NCI-H187 treated with DMSO at 0.1 percent for 48 hours (cell line): ENCODE results near the gene ZMYND19.
"Not testable (repeated sequence)": the region's sequence is repeated elsewhere in the genome, so short reads cannot be mapped to it uniquely, and the experiment has no call there.

ENCODE experiments used
- DNase-seq: peaks from one replicate; lab custom pipeline; 2025; lab: John Stamatoyannopoulos, UW

ZMYND19 gene

DNA sequence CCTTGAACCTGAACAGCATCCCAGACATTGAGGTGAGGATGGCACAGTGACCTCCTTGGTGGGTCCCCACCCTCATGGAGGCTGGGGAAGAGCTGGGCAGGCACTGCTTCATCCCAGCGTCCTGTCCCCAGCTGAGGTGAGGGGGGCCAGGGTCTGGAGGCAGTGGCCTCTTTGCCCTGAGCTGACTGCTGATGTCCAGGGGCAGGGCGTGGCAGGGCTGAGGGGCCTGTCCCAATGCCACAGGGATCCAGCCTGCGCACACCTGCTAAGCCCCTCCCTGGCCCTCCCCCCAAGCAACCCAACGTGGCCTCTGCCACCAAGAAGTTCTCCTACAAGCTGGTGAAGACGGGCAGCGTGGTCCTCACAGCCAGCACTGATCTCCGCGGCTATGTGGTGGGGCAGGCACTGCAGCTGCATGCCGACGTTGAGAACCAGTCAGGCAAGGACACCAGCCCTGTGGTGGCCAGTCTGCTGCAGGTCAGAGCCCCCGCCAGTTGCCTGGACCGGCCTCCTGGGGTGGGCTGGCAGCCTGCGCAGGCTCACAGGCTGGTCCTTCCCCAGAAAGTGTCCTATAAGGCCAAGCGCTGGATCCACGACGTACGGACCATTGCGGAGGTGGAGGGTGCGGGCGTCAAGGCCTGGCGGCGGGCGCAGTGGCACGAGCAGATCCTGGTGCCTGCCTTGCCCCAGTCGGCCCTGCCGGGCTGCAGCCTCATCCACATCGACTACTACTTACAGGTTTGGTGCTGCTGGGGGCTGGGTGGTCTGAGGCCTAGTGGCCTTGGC, 23.6 kb upstream of the ZMYND19 start:
- no peak for DNase-seq

DNA sequence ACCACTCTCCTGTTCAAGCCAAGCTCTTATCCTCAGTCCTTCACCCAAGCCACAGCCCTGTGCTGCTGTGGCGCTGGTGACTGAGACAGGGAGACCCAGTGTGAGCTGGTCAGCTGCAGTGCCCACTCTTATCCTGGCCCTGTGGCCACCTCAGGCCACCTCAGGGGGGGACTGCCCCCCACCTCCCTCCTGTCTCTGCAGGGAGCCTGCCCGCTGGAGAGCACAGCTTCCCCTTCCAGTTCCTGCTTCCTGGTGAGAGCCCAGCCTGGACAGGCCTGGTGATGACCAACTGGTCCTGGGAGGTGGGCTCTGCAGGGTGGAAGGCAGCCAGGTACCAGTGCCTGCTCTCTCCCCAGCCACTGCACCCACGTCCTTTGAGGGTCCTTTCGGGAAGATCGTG, 22.9 kb upstream of the ZMYND19 start:
- DNase-seq, result no peak

DNA sequence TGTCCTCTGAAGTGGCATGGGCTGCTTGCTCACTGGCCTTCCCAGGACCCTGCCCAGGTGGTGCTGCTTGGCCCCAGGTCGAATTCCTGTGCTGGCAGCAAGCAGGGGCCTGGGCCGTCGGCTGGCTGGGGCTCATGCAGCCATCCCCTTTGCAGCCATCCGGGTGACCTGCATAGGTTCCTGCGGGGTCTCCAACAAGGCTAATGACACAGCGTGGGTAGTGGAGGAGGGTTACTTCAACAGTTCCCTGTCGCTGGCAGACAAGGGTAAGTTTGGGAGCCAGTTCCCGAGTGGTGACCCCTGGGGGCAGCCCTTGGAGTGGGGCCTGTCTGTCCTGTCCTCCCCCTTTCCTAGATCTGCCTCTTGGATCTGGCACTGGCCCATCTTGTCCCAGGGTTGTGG, 22.4 kb upstream of the ZMYND19 start:
- no peak for DNase-seq

DNA sequence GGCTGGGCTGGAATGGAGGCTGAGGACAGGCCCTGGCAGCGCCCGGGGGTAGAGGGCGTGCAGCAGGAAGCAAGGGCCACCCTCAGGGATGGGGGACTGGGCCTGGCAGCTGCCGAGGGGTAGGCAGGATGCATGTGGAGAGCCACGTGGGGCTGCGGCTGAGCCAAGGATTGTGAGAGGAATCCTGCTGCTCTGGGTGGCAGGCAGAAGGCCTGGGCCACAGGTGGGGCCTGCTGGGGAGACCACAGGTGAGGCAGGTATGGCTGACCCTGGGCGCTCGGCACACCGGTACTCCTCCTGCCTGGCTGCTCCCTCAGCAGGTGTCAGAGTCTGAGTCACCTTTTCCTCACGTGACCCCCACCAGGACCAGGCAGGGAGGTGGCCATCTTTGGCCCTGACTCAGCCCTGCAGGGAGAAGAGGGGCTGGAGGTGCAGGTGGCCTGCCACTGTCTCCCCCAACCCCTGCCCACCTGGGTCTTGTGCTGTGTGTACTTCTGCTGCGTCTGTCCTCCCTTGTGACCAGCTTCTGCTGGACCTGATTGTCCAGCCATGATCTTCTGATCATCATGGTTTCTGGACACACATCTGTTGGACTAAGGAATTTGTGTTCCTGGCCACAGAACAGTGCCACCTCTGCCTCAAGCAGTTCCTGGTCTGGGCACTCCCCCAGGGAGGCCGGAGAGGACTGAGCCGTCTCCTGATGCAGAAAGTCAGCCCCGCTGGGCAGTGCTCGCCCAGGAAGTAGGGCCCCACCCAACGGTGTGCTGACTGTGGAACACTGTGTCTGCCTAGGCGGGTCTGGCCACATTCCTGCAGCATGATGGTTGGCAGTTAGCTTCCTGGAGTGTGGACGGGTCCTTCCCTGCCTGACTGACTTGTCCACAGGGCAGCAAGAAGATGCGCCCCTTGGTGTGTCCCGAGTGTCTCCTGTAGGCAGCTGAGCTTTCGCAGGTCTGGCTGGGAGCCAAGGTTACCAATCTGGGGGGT, 21.6 kb upstream of the ZMYND19 start:
- no peak for DNase-seq

DNA sequence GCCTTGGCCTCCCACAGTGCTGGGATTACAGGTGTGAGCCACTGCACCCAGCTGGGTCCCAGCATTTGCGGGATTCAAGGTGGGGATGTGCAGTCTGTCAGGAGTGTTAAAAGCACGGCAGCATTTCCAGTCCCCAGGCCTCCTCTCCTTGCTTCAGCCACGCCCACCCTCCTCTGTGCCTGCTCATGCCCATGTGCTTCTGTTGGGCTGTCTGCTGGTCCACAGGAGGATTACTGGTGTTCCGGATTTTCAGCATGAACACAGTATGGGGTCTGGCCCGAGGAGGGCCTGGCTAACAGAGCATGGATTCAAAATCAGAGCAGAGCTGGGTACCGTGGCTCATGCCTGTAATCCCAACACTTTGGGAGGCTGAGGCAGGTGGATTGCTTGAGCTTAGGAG, 20.6 kb upstream of the ZMYND19 start:
- DNase-seq, result no peak

DNA sequence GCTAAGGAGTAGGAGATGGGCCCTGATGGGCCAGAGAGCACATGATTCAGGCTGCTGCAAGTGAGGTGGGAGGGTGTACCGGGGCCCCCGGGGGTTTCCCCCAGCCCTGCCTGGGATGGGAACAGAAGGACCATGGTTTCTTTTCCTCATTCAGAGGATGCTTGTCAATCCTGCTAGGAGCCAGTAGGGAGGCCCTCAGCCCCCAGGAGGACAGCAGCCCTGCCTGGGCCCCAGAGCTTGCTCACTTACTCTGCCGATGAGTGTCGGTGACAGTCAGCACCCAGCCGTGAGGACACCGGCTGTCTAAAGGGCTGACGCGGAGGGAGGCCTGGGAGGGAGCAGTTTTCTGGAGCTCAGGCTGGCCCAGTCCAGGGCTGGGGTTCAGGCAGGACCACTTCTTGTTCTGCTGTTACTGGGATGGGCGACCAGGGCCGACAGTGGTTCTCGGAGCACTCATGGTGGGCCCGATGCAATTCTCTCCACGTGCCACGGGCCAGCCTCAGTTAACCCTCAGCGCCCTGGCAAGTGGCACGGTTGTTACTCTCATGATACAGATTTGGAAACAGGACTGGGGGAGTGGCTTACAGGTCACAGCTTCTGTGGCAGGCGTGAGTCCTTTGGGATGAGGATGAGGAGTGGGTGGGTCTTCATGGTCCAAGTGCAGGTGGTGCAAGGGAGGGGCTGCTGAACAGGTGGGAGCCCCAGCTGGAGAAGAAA, 17.0 kb upstream of the ZMYND19 start:
- no peak for DNase-seq

DNA sequence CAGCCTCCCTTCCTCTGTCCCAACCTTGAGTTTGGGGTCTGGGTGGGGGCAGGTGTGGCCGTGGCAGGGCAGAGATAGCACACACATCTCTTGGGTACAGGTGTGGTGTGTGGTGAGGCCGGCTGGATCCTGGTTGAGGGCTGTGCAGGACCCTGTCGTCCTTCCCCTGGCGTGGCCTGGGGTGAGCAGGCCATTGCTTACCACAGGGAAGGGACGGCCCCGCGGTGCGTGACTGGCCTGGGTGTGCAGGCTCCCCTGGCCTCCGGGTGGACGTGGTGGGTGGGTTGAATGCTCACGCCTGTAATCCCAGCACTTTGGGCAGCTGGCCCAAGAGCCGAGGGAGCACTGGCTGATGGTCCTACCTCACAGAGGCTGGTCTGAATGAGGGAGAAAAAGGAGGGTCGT, 16.4 kb upstream of the ZMYND19 start:
- DNase-seq, result no peak

DNA sequence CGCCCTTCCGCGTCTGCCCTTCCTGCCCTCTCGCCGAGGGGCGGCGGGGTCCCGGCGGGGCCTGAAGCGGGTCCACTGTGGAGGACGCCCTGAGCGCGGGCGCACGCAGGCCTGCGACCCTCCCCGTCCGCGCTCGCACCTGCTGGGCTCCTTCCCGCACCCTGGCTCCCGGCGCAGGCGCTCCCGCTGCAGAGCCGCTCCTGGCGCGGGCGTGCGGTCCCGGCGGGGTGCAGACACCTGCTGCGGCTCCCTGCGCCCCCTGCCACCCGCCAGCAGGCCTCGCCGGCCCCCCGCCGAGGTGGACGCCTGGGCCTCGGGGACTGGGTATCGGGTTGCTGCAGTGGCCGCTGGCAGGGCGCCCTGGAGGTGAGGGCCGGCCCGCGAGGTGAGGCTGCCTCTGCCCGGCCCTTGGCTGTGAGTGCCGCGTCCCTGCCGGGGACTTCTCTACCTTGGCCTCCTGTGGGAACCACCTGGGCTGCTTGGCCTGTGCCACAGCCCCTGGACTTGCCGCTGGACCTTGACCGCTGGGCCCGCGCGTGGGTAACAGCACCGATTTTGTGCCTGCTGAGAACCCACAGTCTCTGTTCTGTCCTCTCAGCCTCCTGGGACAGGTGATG, 15.8 kb upstream of the ZMYND19 start:
- no peak for DNase-seq

DNA sequence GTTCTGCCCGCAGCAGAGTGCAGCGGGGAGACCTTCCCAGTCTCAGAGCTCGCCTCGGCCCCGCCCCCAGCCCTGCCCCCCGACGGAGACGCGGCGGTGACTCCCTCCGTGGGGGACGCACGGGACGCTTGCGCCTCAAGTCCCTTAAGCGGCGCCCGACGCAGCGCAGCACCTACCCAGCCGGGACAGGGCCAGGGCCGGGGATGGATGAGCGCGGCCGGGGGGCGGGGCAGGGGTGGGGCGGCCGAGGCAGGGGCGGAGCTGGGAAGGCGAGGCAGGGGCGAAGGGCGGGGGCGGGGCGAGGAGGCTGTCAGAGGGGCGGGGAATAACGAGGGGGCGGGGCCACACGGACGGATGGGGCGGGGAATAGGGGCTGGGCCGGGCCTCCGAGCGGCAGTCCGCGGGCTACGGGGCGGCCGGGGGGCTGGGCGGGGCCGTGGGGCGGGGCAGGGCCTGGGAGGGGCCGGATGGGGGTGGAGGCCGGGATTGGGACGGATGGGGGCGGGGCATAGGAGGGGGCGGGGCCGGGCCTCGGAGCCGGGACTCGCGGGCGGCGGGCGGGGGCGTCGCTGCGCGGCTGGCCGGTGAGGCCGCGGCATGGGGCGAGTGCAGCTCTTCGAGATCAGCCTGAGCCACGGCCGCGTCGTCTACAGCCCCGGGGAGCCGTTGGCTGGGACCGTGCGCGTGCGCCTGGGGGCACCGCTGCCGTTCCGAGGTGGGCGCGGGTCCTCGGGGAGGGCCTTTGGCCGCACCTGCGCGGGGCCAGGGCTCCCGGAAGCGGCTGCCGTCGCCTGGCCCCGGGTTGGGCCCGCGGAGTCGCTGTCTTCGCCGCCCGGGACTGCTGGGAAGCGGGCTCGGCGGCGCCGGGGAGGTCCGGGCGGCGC, 15.1 kb upstream of the ZMYND19 start, which contains the start of gene ARRDC1:
TSS of gene ARRDC1 (plus strand) at position 566 of the 884 bp plus-strand sequence. CDS start at position 598, 32 bp downstream.
- no peak for DNase-seq

DNA sequence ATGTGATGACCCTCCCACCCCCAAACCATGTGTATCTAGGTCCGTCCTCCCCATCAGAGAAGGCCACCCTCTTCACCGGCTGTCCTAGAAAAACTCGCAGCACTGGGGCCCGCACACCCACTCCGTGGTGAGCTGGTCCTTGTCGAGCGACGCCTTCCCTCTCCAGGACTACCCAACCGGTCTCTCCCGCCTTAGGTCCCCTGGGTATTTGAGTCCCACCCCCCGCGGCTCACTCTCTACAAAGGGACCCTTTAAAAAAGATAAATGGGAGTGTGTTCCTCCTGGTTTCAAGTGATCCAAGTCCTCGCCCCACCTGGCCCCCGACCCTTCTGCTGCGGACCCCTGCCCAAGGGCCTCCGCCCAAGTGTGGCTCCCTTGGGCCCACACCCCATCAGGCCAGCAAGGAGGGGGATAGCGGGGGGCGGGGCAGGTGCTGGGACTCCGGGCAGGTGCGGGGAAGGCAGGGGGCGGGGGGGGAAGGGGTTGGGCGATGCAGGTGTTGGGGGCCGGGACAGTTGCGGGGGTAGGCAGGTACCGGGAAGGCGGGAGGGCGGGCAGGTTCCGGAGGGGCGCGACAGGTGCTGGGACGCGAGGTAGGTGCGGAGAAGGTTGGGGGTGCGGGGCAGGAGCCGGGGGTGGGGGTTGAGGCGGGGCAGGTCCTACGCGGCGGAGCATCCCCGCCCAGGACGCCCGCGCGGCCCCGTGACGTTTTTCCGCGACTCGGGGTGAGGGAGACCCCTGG, 14.2 kb upstream of the ZMYND19 start:
- DNase-seq, result no peak

DNA sequence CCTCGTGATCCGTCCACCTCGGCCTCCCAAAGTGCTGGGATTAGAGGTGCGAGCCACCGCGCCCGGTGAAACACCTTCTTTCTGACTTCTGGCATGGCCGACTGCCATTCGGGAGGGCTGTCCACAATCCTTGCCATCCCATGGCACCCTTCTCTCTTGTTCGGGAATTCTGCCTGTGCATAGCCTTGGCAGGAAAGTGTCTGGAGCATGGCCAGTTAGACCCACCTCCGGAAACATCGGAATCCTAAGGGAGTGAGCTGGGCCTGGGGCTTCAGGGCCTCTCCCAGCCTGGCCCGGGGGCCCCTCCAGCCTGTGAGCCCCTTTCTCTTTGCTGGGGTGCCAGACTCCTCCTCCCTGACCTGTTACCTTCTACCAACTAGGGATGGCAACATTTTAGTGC, 13.6 kb upstream of the ZMYND19 start:
- DNase-seq, result no peak

DNA sequence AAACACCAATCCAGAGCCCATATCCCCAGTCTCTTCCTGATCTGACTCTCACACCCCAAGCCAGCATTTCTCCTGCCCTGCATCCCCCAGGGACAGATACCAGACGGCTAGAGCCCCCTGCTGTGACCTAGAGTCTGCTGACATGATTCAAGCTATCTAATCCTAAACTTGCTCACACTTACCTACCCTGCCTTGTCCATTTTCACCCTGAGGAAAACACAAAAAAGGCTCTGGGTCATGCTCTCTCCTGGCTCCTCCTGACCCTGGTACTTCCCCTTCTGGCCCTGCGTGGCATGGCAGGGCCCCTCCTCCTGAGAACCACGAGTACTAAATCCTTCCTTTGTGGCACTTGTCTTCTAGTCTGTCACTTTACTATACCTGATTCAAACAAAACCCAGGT, 12.3 kb upstream of the ZMYND19 start:
- no peak for DNase-seq

DNA sequence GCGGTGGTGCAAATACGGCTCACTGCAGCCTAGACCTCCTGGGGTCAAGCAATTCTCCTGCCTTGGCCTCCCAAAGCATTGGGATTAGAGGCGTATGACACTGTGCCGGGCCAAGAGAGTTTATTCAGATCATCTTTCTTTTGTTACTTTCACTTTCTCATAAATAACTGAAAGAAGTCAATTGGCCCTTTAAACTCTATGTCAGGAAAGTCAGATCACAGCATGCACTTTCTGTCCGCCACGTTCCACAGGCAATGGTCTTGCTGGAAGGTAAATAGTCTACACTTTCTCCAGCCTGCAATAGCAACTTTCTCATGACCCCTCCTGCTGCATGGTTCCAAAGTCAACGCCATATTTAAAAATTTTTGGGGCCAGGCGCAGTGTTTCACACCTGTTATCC, 8.6 kb upstream of the ZMYND19 start:
- DNase-seq, result no peak

DNA sequence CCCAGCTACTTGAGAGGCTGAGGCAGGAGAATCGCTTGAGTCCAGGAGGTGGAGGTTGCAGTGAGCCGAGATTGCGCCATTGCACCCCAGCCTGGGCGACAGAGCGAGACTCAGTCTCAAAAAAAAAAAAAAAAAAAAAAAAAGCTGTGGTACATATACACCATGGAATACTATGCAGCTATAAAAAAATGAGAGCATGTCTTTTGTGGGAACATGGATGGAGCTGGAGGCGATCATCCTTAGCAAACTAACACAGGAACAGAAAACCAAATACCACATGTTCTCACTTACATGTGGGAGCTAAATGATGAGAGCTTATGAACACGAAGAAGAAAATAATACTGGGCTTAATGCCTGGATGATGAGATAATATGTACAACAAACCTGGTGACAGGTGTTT, 6.3 kb upstream of the ZMYND19 start:
- DNase-seq, result not testable (repeated sequence)

DNA sequence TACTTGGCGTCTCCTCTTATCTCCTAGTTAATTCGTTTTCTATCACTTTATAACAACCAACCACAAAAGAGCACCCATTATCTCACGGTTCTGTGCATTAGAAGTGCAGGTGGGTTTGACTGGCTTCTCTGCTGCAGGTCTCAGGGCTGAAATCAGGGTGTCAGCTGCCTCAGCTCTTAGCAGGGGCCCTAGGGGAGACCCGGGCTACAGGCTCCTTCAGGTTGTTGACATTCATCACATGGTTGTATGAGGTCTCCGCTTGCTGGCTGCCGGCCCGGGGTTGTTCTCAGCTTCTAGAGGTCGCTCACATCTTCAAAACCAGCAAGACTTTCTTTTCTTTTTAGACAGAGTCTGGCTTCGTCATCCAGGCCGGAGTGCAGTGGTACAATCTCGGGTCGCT, 2.9 kb upstream of the ZMYND19 start:
- DNase-seq, result no peak

DNA sequence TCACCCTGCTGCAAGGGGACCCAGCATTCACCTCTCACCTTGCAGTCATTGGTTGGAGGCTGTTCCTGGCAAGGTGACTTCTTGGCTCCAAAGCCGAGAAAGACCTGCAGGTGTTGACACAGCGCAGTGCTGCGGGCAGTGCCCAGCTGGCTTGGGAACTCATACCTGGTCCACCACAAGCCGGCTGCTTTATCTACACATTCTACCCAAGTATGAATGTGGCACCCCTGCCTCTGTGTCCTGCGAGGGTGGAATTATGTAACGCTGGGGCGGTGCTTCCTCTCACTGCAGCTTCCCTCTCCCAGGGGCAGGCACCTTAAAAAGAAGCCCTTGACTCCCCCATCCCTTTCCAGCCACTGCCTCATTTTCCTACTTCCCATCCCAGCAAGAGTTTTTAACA, 2.5 kb upstream of the ZMYND19 start:
- DNase-seq, result no peak

DNA sequence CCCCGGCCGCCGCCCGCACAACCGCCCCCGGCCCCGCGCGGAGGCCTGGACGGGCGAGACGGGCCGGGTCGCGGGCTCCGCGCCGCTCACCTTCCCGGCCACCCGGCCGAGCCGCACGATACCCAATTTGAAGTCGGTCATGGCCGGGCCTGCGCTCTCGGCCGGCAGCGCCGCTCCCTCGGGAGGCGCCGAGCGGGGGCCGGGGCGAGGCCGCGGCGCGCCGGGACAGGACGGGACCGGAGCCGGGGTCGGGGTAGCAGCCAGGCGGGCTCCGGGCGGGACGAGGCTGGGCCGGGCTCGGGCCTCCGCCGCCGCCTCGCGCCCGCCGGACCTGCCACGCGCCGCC, 216 bp downstream of the ZMYND19 start:
- DNase-seq, result no peak

DNA sequence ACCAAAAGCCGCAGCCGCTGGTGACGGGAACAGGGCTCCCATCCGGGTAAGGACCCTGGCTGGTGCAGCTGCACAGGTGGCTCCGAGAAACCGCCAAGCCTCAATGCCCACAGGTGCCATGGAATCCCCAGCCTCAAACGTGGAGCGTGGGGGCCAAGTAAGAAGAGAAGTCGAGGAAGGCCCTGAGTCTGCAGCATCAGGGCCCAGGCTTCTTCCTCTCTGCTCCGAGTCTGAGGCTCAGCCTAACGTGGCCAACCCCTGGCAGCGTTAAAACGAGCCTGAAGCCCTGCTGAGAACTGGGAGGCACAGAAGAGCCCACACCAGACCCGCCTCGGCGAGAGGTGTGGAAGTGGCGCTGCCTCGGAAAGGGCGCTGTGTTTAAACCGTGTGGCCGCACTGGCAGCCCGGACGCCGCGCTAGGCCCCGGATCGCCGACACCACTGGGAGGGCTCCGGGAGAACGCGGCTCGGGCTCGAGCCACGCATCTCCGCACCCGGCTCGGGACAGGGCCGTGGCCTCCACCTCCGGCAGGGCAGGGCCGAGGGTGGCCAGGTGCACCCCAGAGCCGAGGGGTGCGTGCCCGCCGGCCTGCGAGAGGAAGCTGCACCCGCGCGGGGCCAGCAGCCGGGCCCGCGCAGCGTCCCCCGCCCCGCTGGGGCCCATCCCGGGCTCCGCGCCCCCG, 730 bp downstream of the ZMYND19 start:
- no peak for DNase-seq

DNA sequence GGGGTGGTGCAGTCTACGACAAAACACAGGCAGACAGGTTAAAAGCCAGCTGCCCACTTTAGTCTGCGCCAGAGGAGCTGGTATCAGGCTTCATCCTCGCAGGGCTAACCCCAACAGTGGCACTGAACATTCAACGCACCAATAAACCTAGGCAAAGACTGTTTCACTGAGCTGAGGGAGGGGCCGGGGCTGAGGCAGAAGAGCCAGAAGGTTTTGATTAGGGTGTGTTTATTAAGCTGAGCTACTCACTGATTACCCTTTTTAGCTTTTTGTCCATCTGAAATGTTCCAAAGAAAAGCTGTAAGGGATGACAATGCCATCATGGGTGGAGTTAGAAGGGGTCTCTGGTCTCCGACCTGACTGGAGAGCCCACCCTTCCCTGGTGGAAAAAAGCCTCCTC, 1.4 kb downstream of the ZMYND19 start:
- DNase-seq, result no peak

DNA sequence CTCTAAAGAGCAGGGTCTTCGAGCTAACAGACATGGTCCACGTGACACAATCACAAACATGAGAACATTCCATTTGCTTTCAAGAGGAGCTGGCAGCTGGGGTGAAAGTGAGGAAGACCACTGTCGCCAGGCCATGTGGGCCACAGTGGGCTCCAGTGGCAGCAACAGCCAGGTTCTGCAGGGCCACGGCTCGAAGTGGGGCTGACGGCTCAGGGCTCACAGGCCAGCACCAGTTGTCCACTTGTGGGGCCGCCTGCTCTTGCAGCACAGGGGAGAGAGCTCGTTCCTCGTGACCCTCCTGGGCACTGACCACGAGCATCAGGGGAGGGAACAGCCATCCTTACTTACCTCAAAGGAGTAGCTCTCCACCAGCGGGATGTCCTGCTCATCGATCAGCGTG, 2.0 kb downstream of the ZMYND19 start:
- DNase-seq, result no peak
